ENCODE results near the gene ALDH9A1. TPM values are rescaled to one million over a fixed set of nuclear protein-coding genes. Genes with fewer than 3 reads are reported as not detected.
"Not testable (repeated sequence)": the region's sequence is repeated elsewhere in the genome, so short reads cannot be mapped to it uniquely, and the experiment has no call there.

ALDH9A1 gene
- 79.8 and 85.0 TPM in 2 replicates for total RNA-seq

DNA sequence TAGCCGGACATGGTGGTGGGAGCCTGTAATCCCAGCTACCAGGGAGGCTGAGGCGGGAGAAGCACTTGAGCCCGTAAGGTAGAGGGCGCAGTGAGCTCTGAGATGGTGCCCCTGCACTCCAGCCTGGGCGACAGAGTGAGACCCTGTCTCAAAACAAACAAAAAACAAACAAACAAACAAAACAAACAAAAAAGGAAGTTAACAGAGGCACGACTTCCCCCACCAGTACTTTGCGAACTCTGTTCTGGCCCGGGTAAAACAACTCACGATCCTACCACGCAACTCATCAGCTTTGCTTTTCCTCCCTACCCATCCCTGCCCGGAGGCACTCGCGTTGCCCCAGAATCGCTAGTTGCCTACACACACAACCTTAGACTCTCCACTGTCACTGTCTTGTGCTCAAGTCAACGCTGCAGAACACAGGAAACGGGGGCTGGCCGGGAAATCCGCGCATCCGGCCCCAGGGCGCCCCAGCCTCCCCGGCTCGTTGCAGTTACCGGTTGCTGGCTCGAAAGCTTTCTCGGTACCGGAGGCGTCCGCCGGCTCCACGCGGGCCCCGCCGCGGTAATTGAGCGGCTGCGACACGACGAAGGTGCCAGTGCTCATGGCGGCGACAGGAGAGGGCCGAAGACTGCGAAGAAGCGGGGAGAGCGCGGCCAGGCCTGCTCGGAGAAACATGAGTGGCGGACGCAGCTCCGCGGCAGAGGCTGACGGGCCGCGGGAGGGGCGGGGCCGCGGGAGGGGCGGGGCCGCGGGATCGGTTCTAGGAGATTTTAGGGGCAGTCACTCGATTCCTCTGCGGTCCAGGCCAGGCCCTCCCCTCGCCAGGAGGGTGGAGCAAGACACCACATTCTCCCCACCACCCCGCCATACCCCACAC, at the start of gene ALDH9A1:
ALDH9A1 (minus strand) TSS at position 682 of the 880 bp plus-strand sequence; CDS start at position 678, 4 bp downstream.
- peak; percentile 56 to 73 for DNase-seq (ENCODE audit: low read depth in 2 of 2)

DNA sequence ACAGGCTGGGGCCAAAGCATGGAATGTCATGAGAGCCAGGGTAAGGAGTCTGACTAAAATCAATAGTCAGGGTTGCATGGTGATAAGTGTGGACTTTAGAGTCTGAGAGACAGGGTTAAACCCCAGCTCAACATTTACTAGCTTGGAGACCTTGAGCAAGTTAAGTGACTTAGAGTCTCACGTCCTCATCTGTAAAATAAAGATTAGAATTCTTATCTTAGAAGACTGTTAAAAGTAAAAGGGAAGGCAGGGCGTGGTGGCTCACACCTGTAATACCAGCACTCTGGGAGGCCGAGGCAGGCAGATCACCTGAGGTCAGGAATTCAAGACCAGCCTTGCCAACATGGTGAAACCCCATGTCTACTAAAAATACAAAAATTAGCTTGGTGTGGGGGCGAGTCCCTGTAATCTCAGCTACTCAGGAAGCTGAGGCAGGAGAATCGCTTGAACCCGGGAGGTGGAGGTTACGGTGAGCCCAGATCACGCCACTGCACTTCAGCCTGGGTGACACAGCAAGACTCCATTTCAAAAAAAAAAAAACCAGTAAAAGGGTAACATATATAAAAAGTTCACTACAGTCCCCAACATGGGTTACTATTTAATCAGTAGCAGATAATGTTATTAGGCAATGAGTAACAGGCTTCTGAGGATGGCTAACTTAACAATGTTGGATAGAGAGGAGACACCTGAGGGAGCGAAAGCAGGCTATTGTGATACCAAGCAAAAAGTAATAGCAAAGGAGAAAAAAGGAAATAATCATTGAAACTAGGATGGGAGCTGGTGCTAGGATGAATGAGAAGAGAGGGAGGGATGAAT, 49.5 kb upstream of the ALDH9A1 start:
- DNase-seq (ENCODE audit: low read depth in 2 of 2), result no peak

DNA sequence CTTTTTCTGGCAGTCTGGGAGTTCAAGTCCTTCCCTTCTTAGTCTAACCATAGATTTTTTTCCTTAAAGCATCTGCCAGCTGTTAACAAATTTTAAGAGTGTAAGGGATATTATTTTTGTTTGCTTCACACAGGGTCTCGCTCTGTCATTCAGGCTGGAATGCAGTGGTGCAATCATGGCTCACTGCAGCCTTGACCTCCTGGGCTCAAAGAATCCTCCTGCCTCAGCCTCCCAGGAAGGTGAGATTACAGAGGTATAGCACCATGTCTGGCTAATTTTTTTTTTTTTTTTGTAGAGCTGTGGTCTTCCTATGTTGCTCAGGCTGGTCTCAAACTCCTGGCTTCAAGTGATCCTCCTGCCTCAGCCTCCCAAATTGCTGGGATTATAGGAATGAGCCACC, 46.6 kb upstream of the ALDH9A1 start:
- DNase-seq (ENCODE audit: low read depth in 2 of 2), result not testable (repeated sequence)

DNA sequence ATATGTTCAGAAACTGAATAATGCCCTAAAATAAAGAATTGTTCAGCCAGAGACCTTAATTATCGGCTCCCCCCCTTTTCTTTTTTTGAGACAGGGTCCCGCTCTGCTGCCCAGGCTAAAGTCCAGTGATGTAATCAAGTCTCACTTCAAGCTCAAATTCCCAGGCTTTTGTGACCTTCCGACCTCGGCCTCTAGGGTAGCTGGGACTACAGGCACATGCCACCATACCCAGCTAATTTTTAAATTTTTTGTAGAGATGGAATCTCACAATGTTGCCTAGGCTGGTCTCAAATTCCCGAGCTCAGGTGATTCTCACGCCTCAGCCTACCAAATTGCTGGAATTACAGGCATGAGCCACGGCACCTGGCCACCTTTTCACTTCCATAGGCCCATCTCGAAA, 43.8 kb upstream of the ALDH9A1 start:
- DNase-seq (ENCODE audit: low read depth in 2 of 2), result no peak

DNA sequence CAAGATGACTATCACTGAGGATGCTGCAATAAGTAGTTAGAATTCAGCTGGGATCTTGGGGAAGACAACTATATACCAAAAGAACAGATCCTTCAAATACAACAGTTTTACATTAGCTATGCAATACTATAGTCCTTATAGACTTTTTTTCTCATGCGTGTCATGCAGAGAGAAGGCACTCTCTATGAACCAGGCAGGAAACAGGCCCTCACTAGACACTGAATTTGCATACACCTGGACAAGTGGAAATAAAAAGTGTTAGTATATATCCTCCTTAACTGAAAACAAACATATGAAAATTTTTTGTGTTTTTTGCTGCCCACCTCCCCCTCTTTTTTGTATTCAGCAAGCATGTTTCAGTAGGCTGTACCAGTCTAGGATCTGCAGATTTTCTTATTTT, 40.4 kb upstream of the ALDH9A1 start:
- DNase-seq (ENCODE audit: low read depth in 2 of 2), result no peak

DNA sequence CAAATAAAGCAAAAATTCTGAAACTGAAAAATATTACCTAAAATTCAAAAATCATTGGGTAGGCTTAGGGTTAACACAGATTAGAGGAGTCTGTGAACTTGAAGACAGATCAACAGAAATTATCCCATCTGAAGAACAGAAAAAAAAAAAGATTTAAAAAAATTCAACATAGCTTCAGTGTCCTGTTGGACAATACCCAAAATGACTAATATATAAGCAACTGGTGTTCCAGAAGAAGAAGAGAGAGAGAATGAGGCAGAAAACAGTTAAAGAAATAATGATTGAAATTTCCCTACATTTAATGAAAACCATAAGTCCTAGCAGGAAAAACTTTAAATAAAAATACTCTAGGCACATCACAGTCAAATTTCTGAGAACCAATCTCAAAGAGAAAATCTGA, 38.8 kb upstream of the ALDH9A1 start:
- no peak for DNase-seq (ENCODE audit: low read depth in 2 of 2)

DNA sequence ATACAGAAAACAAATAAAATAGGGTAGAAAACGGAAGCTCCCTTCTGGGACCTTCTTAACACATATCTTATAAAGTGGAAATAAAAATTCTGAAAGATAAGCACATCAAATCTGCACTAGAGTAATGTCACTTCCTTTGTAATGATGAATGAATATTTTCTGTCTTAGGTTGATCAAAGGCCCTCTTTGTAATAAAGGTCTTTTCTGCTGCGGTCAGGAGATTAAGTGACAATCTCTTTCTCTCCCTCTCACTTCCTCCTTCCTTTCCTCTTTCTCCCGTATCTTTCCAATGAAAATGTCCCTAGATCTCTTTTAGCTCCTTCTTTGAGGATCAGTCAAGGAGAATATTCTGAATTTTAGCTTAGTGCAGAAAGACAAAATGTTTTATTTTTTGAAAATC, 36.5 kb upstream of the ALDH9A1 start:
- no peak for DNase-seq (ENCODE audit: low read depth in 2 of 2)

DNA sequence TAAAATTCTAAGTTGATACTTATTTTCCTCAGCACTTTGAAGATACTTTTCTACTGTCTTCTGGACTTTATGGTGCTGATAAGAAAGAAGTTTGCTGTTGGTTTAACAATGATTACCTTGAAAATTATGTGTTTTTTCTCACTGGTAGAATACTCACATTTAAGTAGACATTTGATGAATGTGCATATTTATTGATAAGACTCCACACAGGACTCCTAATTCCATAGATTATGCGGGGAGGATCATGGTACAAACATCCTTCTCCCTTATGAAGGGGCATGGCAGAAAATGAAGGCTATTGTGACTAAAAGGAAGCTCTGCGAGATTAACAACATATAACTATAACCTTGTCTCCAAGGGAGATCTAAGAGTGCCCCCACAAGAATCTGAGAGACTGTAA, 28.5 kb upstream of the ALDH9A1 start:
- no peak for DNase-seq (ENCODE audit: low read depth in 2 of 2)

DNA sequence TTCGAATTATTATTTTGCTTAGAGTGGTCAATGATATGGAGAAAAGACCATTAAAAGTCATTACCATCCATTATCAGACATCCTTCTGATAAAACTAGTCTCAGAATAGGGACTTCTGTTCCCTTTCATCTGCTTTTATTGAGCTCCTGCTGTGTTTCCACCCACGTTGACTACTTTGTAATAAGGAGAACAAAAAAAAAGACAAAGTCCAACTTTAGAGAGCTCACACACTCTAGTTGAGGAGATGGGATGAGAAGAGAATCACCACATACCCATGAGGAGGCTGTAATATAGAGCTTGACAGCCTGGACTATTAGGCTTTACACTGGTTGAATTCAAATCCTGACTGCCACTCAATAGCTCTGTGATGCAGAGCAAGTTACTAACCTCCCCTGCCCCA, 27.8 kb upstream of the ALDH9A1 start:
- DNase-seq (ENCODE audit: low read depth in 2 of 2), result no peak

DNA sequence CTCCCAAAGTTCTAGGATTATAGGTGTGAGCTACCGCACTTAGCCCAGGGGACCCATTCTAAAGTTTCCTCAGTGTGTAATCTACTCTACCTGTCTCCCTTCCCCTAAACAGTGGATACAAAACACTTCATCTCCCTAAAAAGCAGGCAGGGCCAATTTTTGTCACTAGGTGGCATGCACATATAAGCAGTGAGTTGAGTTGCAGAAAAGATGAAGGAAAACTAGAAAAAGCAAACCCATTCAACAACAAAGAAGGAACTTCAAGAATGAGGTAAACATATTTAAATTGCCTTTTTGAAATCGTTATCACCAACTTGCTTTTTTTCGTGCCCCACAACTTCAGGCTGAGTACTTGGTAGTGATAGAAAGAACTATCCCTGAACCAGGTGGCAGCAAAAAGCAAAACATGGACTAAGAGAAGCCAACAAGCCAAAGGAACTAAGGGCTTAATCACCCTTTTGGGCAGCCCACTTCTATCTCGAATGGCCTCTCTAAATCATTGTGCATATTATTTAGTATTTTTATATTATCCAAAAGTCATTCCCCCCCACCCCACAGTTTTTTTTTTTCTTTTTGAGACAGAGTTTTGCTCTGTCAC, 19.7 kb upstream of the ALDH9A1 start:
- DNase-seq (ENCODE audit: low read depth in 2 of 2), result peak; percentile 73 to 79

DNA sequence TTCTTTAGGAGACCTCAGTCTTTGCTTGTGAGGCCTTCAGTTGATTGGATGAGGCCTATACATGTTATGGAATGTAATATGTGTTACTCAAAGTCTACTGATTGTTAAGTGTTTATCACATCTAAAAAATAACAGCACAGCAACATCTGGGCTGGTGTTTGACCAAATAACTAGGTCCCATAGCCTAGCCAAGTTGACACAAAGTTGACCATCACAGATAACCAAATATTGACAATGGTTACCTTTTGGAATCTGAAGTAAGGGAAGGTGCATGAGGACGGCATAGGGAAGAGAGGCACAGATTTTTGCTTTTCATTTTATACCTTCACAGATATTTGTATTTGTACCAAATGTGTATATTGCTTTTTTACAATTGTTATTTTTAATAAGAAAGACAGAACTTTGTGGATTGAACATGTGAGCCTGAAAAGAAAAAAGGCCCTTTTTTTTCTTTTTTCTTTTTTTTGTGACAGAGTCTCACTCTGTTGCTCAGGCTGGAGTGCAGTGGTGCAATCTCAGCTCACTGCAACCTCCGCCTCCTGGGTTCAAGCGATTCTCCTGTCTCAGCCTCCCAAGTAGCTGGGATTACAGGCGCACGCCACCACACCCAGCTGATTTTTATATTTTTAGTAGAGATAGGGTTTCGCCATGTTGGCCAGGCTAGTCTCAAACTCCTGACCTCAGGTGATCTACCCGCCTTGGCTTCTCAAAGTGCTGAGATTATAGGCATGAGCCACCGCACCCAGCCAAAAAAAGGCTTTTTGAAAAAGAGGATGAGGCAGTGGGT, 18.1 kb upstream of the ALDH9A1 start:
- DNase-seq (ENCODE audit: low read depth in 2 of 2), result not testable (repeated sequence)

DNA sequence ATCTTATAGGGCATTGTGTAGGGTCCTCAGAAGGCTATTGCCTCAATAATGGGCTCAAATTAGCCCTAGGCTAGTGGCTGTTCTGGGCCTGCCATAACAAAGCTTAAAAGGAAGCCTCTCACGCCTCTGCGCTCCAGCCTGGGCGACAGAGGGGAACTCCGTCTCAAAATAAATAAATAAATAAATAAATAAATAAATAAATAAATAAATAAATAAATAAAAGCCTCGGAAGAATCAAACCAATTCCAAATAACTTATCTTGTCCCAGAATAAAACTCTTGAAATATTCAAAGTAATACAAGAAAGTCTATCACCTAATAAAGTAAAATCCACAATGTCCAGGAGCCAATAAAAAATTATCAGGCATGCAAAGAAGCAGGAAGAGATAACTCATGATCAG, 14.4 kb upstream of the ALDH9A1 start:
- DNase-seq (ENCODE audit: low read depth in 2 of 2), result no peak

DNA sequence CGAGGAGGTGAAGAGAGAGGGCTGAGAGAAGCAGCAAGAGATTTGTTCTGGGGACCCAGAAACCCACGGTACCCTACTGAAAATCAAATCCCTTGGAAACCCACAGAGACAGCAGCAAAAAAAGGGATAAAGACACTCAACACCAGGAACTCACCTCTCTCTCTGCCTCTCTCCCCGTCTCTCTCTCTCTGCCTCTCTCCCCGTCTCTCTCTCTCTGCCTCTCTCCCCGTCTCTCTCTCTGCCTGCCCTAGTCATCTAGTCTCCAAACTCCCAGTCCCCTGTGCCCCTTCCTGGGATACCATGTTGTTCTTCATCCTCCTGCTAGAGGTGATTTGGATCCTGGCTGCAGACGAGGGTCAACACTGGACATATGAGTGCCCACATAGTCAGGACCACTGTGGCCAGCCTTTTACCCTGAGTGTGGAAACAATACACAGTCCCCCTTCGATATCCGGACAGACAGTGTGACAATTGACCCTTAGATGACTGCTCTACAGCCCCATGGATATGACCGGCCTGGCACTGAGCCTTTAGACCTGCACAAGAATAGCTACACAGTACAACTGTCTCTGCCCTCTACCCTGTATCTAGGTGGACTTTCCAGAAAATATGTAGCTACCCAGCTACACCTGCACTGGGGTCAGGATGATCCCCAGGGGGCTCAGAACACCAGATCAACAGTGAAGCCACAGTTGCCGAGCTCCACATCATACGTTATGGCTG, 9.8 kb upstream of the ALDH9A1 start:
- DNase-seq (ENCODE audit: low read depth in 2 of 2), result no peak

DNA sequence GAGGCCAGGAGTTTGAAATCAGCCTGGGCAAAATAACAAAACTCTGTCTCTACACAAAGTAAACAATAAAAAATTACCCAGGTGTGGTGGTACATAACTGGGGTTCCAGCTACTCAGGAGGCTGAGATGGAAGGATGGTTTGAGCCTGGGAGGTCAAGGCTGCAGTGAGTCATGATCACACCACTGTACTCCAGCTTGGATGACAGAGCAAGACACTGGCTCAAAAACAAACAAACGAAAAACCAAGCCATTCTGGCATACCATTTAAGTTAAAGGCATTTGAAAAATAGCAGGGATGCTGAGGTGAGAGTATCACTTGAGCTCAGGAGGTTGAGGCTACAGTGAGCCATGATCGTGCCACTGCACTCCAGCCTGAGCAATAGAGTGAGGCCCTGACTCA, 5.3 kb upstream of the ALDH9A1 start:
- no peak for DNase-seq (ENCODE audit: low read depth in 2 of 2)

DNA sequence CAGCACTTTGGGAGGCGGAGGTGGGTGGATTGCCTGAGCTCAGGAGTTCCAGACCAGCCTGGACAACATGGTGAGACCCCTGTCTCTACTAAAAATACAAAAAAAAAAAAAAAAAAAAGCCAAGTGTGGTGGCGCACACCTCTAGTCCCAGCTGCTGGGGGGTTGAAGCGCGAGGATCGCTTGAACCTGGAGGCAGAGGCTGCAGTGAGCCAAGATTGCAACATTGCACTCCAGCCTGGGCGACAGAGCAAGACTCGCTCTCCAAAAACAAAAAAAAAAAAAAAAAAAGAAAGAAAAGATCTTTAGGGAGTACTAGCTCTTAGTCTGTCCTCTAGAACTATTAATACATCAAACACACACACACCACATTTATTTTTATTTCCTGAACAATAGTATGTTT, 3.6 kb upstream of the ALDH9A1 start:
- not testable (repeated sequence) for DNase-seq (ENCODE audit: low read depth in 2 of 2)

DNA sequence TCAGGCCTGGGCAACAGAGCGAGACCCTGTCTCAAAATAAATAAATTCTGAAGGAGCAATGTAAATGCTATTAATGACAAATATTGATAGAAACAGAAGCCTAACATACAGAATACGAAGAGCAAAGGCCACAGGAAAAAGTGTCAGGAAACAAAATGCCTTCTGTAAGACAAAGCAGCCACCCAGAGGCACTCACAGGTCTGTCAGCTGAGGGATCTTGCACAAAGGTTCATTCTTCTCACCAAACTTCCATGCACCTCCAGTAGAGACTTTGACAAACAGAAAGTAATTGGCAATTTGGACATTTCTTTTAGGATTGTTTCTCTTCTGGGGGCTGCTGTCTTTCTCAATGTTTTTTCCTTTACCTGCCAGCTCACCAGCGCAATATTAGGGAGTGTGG, 1.2 kb upstream of the ALDH9A1 start:
- DNase-seq (ENCODE audit: low read depth in 2 of 2), result no peak

DNA sequence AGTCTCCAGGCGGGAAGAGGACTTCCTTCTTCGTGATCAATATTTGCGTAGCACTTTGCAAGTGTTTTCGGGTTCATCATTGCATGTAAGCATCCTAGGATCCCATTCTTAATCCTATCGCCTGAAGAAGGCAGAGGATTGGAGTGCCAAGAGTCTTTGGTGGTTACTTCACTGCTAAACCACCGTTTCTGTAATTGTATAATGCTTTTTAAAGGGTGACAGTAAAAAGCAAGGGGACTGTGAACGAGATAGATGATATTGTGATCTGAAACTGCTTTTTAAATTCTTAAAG, 345 bp upstream of the ALDH9A1 start:
- DNase-seq (ENCODE audit: low read depth in 2 of 2), result no peak

DNA sequence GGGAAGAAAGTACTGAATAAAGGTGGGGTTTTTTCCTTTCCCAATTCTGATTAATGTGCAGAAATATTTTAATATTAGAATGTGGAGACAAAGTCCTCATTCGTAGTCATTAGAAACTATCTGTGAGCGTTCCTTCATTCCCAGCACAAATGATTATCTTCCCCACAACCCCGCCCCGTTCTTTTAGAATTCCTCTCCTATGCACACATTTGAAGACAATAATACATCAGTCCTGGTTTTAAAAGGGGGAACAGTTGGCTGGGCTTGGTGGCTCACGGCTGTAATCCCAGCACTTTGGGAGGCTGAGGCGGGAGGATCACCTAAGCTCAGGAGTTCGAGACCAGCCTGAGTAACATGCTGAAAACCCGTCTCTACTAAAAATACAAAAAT, 876 bp downstream of the ALDH9A1 start:
- no peak for DNase-seq (ENCODE audit: low read depth in 2 of 2)

DNA sequence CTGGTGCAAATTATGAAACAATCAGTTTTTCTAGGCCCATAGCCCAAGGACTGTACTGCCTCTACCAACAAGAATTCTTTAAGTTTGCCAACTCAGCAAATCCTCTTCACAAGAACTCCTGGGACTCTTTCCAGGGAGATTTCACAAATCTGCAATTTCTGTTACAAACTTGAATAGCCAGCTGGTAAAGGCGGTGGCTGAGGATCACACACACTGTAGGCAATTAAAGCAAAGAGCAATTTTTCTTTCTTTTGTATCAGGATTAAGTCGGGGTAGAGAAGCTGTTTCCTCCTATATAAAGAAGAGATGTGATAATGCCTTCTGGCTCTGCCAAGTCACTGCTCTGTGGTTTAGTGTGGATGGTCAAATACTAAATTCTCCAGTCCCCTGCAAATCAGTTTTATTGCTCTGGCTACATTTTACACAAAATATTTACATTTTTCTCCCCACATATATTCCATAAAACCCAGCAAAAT, 1.7 kb downstream of the ALDH9A1 start:
- peak in 1 of 2 donors; percentile 27 for DNase-seq (ENCODE audit: low read depth in 2 of 2)

DNA sequence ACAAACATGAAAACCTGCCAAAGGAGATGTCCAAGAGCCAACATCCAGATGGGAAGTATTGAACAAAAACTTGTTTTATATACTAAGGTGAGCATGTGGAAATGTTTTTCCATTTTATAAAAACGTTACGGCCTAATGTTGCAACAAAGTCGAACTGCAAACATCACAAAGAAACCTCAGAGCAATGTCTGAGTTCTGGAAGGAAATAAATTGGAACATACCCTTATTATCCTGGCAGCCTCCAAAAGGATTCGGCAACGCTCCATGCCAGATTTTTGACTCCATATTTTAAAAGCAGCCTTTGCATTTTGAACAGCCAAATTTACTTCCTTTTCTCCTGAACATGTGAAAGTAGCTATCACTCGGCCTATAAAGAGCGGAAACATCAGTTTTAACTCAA, 3.3 kb downstream of the ALDH9A1 start:
- no peak for DNase-seq (ENCODE audit: low read depth in 2 of 2)

DNA sequence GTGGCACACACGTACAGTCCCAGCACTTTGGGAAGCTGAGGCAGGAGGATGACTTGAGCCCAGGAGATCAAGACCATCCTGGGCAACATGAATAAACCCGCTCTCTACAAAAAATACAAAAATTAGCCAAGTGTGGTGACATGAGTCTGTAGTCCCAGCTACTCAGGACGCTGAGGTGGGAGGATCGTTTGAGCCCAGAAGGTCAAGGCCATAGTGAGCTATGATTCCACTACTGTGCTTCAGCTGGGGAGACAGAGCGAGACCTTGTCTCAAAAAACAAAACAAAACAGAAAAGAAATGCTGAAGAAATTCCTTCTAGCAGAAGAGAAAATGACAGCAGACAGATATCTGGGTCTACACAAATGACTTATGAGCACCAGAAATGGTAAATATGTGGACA, 10.3 kb downstream of the ALDH9A1 start:
- no peak for DNase-seq (ENCODE audit: low read depth in 2 of 2)

All from lung microvascular endothelial cell (primary cell).